K562 (cell line): ENCODE measurements around the gene ZNF487. TPM values are rescaled to one million over a fixed set of nuclear protein-coding genes. Genes with fewer than 3 reads are reported as not detected.

Source experiments
- ATF7 ChIP-seq: fragments of 450-650 bp; IDR thresholded peaks from 2 replicates; pipeline ENCODE4 v1.7.1; 2014; ENCODE audit warnings: mild to moderate bottlenecking, moderate library complexity
- CBX8 ChIP-seq: fragments of 200-600 bp; sonication (generic); IDR thresholded peaks from 2 replicates; pipeline ENCODE4 v1.6.1; 2012; ENCODE audit warnings: borderline replicate concordance, mixed run types, low read depth, mild to moderate bottlenecking, moderate library complexity, mixed read lengths, low read length, control low read depth, inconsistent platforms; ENCODE audit not compliant: poor library complexity, severe bottlenecking; ENCODE audit errors: extremely low read depth
- ELF4 ChIP-seq: fragments of 450-650 bp; formaldehyde crosslinking; IDR thresholded peaks from 2 replicates; pipeline ENCODE4 v1.4.0; 2022; ENCODE audit warnings: missing genetic modification characterization
- GABPB2 ChIP-seq: fragments of 250-450 bp; sonication (Bioruptor Pico); conservative IDR thresholded peaks from 2 replicates; pipeline ENCODE4 v1.5.1; 2021; ENCODE audit warnings: mild to moderate bottlenecking
- HDAC1 ChIP-seq, 2 experiments: fragments of 450-650 bp; IDR thresholded peaks; 2 replicates each; pipeline ENCODE4 v1.6.1; 2016 to 2017; ENCODE audit warnings: inconsistent platforms in 1 of 2, mild to moderate bottlenecking in 1 of 2, moderate library complexity in 1 of 2
- HNRNPH1 ChIP-seq: fragments of 200-400 bp; formaldehyde crosslinking; optimal IDR thresholded peaks from 2 replicates; pipeline ENCODE3; 2017; ENCODE audit warnings: low read depth, mild to moderate bottlenecking, low read length, moderate library complexity
- KLF13 ChIP-seq: fragments of 450-650 bp; IDR thresholded peaks from 2 replicates; pipeline ENCODE4 v1.6.1; 2016; ENCODE audit warnings: missing genetic modification characterization, low read depth, mild to moderate bottlenecking, missing compliant biosample characterization, moderate library complexity, borderline replicate concordance
- NRF1 ChIP-seq, 2 experiments: fragments of 450-650 bp; IDR thresholded peaks in 1 of 2; conservative IDR thresholded peaks in 1 of 2; 2 replicates each; pipeline ENCODE4 v1.6.1; 2014; ENCODE audit warnings: mild to moderate bottlenecking in 2 of 2
- SRSF9 ChIP-seq: fragments of 200-400 bp; formaldehyde crosslinking; IDR thresholded peaks from 2 replicates; pipeline ENCODE4 v1.6.1; 2017; ENCODE audit warnings: low read depth, low read length, borderline replicate concordance
- TFAM ChIP-seq: fragments of 250-450 bp; sonication (Bioruptor Pico); conservative IDR thresholded peaks from 2 replicates; pipeline ENCODE4 v1.5.0; 2021; ENCODE audit warnings: mild to moderate bottlenecking, moderate library complexity
- YBX1 ChIP-seq: fragments of 450-650 bp; IDR thresholded peaks from 2 replicates; pipeline ENCODE4 v1.7.1; 2016; ENCODE audit warnings: mild to moderate bottlenecking
- ZNF133 ChIP-seq: fragments of 250-450 bp; sonication (Bioruptor Pico); IDR thresholded peaks from 2 replicates; pipeline ENCODE4 v1.4.0; 2020; ENCODE audit warnings: mild to moderate bottlenecking
- ZNF197 ChIP-seq: fragments of 200-800 bp; sonication (Bioruptor generic); IDR thresholded peaks from 2 replicates; pipeline ENCODE4 v1.6.1; 2016; ENCODE audit warnings: low read depth, missing genetic modification characterization, missing compliant biosample characterization
- ZNF217 ChIP-seq: sonication (generic); formaldehyde crosslinking; IDR thresholded peaks from 2 replicates; pipeline ENCODE4 v1.8.0; 2022; ENCODE audit warnings: mild to moderate bottlenecking, missing genetic modification reagents
- ZNF431 ChIP-seq: sonication (generic); formaldehyde crosslinking; IDR thresholded peaks from 2 replicates; pipeline ENCODE4 v1.8.0; 2022; ENCODE audit warnings: mild to moderate bottlenecking, missing genetic modification reagents
- ZNF444 ChIP-seq: fragments of 250-450 bp; sonication (Bioruptor Pico); IDR thresholded peaks from 2 replicates; pipeline ENCODE4 v1.4.0; 2020; ENCODE audit warnings: mild to moderate bottlenecking, moderate library complexity
- ZNF586 ChIP-seq: fragments of 450-650 bp; formaldehyde crosslinking; conservative IDR thresholded peaks from 2 replicates; pipeline ENCODE4 v1.4.0; 2020; ENCODE audit warnings: mild to moderate bottlenecking, moderate library complexity
- ZNF778 ChIP-seq: fragments of 450-650 bp; formaldehyde crosslinking; IDR thresholded peaks from 2 replicates; pipeline ENCODE4 v1.4.0; 2020; ENCODE audit warnings: mild to moderate bottlenecking, moderate library complexity
- ZNF79 ChIP-seq: fragments of 250-450 bp; sonication (Bioruptor Pico); IDR thresholded peaks from 2 replicates; pipeline ENCODE4 v1.4.0; 2020; ENCODE audit warnings: low read depth, mild to moderate bottlenecking, moderate library complexity
- ZSCAN29 ChIP-seq: fragments of 450-650 bp; IDR thresholded peaks from 2 replicates; pipeline ENCODE4 v1.6.1; 2017
- polyA plus RNA-seq, 8 experiments: library from polyadenylated mRNA; depleted of rRNA in 4 of 8; stranded (reverse) in 5 of 8; unstranded in 3 of 8; fragments of >200 nt; fragmentation: Nextera tagmentation in 2 of 8; fragmentation: Illumina TruSeq in 1 of 8; extraction: Ambion mirVana in 2 of 8; extraction: Trizol in 1 of 8; gene quantifications; 2 replicates each; pipeline versions ENCODE4 v1.2.1 to v1.2.3, GENCODE V29; 2011 to 2014; ENCODE audit warnings: inconsistent platforms in 1 of 8, missing spikeins in 1 of 8
- total RNA-seq, 7 experiments: library from RNA; depleted of rRNA in 6 of 7; stranded (reverse); fragments of >200 nt in 6 of 7; fragmentation: Illumina TruSeq in 2 of 7; extraction: Trizol in 2 of 7; gene quantifications; 2 replicates each; pipeline versions ENCODE4 v1.2.1 to v1.2.3, GENCODE V29; 2011 to 2021; ENCODE audit warnings: low replicate concordance in 1 of 7
- TF ChIP-seq, protein P1 (sequence below): fragments of 450-650 bp; conservative IDR thresholded peaks from 2 replicates; pipeline ENCODE4 v1.6.1; 2016; ENCODE audit warnings: missing genetic modification characterization, low read depth, mild to moderate bottlenecking, missing compliant biosample characterization, moderate library complexity
- TF ChIP-seq, protein P2 (sequence below), 2 experiments: fragments of 450-650 bp; IDR thresholded peaks; 2 replicates each; pipeline ENCODE4 v1.6.1; 2018; ENCODE audit warnings: mild to moderate bottlenecking in 2 of 2, low read depth in 1 of 2; ENCODE audit not compliant: partially characterized antibody in 2 of 2

ZNF487 gene
- total and polyA plus RNA-seq, 9 of the 15 experiments (the other 6 are each of a cell fraction or from before 2014, with no cell fraction given), result 1.9 to 6.5 (median 4.2) TPM

GRCh38 chr10:43396928-43397624 is 39.8 kb upstream of the ZNF487 start (continued):
- TF ChIP-seq, protein P1, sequence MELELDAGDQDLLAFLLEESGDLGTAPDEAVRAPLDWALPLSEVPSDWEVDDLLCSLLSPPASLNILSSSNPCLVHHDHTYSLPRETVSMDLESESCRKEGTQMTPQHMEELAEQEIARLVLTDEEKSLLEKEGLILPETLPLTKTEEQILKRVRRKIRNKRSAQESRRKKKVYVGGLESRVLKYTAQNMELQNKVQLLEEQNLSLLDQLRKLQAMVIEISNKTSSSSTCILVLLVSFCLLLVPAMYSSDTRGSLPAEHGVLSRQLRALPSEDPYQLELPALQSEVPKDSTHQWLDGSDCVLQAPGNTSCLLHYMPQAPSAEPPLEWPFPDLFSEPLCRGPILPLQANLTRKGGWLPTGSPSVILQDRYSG (tag), result no peak; the same call in 1 of the 2 replicates
- TF ChIP-seq YBX1, result no peak
- no peak for TF ChIP-seq ZNF197 (CRISPR knock-in tag)
- TF ChIP-seq ZSCAN29, result no peak
- no peak for TF ChIP-seq ZNF778 (CRISPR knock-in tag)
- no peak for TF ChIP-seq ZNF133 (CRISPR knock-in tag)
- TF ChIP-seq ZNF586, result no peak
- TF ChIP-seq, protein P2, sequence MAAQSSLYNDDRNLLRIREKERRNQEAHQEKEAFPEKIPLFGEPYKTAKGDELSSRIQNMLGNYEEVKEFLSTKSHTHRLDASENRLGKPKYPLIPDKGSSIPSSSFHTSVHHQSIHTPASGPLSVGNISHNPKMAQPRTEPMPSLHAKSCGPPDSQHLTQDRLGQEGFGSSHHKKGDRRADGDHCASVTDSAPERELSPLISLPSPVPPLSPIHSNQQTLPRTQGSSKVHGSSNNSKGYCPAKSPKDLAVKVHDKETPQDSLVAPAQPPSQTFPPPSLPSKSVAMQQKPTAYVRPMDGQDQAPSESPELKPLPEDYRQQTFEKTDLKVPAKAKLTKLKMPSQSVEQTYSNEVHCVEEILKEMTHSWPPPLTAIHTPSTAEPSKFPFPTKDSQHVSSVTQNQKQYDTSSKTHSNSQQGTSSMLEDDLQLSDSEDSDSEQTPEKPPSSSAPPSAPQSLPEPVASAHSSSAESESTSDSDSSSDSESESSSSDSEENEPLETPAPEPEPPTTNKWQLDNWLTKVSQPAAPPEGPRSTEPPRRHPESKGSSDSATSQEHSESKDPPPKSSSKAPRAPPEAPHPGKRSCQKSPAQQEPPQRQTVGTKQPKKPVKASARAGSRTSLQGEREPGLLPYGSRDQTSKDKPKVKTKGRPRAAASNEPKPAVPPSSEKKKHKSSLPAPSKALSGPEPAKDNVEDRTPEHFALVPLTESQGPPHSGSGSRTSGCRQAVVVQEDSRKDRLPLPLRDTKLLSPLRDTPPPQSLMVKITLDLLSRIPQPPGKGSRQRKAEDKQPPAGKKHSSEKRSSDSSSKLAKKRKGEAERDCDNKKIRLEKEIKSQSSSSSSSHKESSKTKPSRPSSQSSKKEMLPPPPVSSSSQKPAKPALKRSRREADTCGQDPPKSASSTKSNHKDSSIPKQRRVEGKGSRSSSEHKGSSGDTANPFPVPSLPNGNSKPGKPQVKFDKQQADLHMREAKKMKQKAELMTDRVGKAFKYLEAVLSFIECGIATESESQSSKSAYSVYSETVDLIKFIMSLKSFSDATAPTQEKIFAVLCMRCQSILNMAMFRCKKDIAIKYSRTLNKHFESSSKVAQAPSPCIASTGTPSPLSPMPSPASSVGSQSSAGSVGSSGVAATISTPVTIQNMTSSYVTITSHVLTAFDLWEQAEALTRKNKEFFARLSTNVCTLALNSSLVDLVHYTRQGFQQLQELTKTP (IDR thresholded peaks at IDR 0.05; ENCODE audit: low read depth in 1 of 2, partially characterized antibody in 2 of 2), result peak; percentile 68 to 91
- TF ChIP-seq ELF4 (CRISPR knock-in tag), result peak; percentile 96
- no peak for TF ChIP-seq ZNF79
- peak; percentile 96 for TF ChIP-seq ZNF431
- TF ChIP-seq HNRNPH1, result no peak
- TF ChIP-seq ZNF444 (CRISPR knock-in tag), result no peak
- no peak for TF ChIP-seq GABPB2 (CRISPR knock-in tag)
- TF ChIP-seq ATF7, result peak; percentile 75
- peak; percentile 12; the same call in 1 of the 2 replicates for TF ChIP-seq KLF13 (tag)
- no peak for TF ChIP-seq TFAM (CRISPR knock-in tag)
- TF ChIP-seq SRSF9, result no peak
- TF ChIP-seq ZNF217 (CRISPR knock-in tag), result peak; percentile 95
- TF ChIP-seq CBX8, result no peak
- TF ChIP-seq NRF1 (conservative IDR thresholded peaks at IDR 0.05 in 1 of 2, IDR thresholded peaks at IDR 0.05 in 1 of 2), result peak; percentile 42 to 58; a peak in 3 of 4 replicates
- TF ChIP-seq HDAC1 (IDR thresholded peaks at IDR 0.05), result peak in 1 of 2 experiments; percentile 96; a peak in 2 of 4 replicates
